ENCODE data around the gene SLC9A9. TPM values are rescaled to one million over a fixed set of nuclear protein-coding genes. Genes with fewer than 3 reads are reported as not detected.

SLC9A9 gene
- total and polyA plus RNA-seq, 9 of the 15 experiments (the other 6 are each of a cell fraction or from before 2014, with no cell fraction given), result 0.03 to 0.13 TPM; not detected in 7

DNA sequence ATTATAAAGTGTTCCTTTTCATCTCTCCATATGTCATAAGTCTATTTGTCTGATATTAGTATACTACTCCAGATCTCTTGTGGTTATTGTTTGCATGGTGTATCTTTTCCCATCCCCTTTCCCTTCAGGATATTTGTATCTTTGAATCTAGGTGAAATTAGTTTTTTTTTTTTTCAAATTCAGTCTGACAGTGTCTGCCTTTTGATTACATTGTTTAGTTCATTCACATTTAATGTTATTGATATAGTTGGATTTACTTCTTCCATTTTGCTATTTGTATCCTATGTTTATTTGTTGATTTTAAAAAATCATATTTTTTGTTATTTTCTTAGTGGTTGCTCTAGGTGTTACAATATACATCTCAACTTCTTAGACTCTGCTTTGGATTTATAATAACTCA, 445.7 kb downstream of the SLC9A9 start:
- H3K9me3 ChIP-seq (replicated peaks; ENCODE audit: control insufficient read depth, insufficient read depth, low read depth, low read length), result no peaks in the 10 kb centered on the region; the same call in 1 of the 2 replicates
- no TSS peak for BruUV-seq (replicated peaks)
- ATAC-seq (no peak), FAIRE-seq (no peak), DNase-seq (ENCODE audit: extremely low read depth in 1 of 4, low spot score in 3 of 4) (no peak)
- in situ Hi-C loops (cut with MboI) (no loop called here), intact Hi-C loops (cut with micrococcal nuclease) (no loop called here)
- no peak overlapping the region for H3K27ac ChIP-seq (ENCODE audit: extremely low read depth, low read depth, low read length)
- no peaks in the 10 kb centered on the region for H3K9me1 ChIP-seq (ENCODE audit: control insufficient read depth, insufficient read depth, low read length)
- no peak overlapping the region for H3K4me2 ChIP-seq (ENCODE audit: insufficient read depth, low read length)
- no peaks in the 10 kb centered on the region for H3K4me1 ChIP-seq (replicated peaks in 1 of 2; ENCODE audit: control insufficient read depth in 2 of 2, insufficient read depth in 2 of 2, low read length in 2 of 2)
- no peak overlapping the region for H2AFZ ChIP-seq (ENCODE audit: low read depth, low read length)
- no peaks in the 10 kb centered on the region for H3K79me2 ChIP-seq (ENCODE audit: control insufficient read depth, insufficient read depth, low read length)
- no peaks in the 10 kb centered on the region for H3K36me3 ChIP-seq (ENCODE audit: control insufficient read depth, insufficient read depth, low read length)
- no peak overlapping the region for H3K9ac ChIP-seq (ENCODE audit: insufficient read depth in 1 of 2, low read depth in 2 of 2, low read length in 2 of 2)
- ChIA-PET CTCF (ENCODE audit: low intra/inter-chr PET ratio) (no interaction called here), POLR2A (no interaction called here)
- no peak overlapping the region for H3K4me3 ChIP-seq
- H3K27me3 ChIP-seq (ENCODE audit: control insufficient read depth in 2 of 2, insufficient read depth in 2 of 2, low read length in 2 of 2), result no peaks in the 10 kb centered on the region
- TF ChIP-seq ZNF77 (CRISPR knock-in tag; IDR thresholded peaks at IDR 0.05) (no peak), ZNF507 (tag; conservative IDR thresholded peaks at IDR 0.05) (peak; percentile 95)
- H4K20me1 ChIP-seq (replicated peaks; ENCODE audit: control insufficient read depth, insufficient read depth, low read length), result no peaks in the 10 kb centered on the region

DNA sequence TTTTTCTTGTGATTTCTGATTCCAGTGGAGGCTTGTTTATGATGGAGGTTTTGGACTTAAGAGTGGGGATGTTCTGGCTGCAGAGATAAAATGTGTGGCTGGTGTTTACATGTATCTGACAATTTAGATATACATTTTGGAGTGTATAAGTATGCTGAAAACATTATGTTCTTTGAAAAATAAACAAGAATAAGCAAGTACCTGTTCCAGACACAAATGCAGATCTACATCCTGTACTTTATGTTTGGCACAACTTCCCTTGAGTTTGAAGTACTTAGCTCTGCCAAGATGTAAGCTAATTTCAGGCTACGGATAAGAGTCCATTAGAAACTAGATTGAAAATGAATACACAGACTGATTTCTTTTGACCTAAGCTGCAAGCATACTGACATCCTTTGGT, 451.5 kb downstream of the SLC9A9 start:
- ChIA-PET CTCF (ENCODE audit: low intra/inter-chr PET ratio) (no interaction called here), POLR2A (interaction anchor here (0.9 kb wide), 1 partner anchor 66 kb away, joined by 3 read pairs; no protein-coding TSS in a partner anchor)
- no peaks in the 10 kb centered on the region for H3K27me3 ChIP-seq (ENCODE audit: control insufficient read depth in 2 of 2, insufficient read depth in 2 of 2, low read length in 2 of 2)
- H3K9me1 ChIP-seq (ENCODE audit: control insufficient read depth, insufficient read depth, low read length), result no peaks in the 10 kb centered on the region
- no peaks in the 10 kb centered on the region; the same call in 1 of the 2 replicates for H3K9me3 ChIP-seq (replicated peaks; ENCODE audit: control insufficient read depth, insufficient read depth, low read depth, low read length)
- no peaks in the 10 kb centered on the region for H4K20me1 ChIP-seq (replicated peaks; ENCODE audit: control insufficient read depth, insufficient read depth, low read length)
- no peaks in the 10 kb centered on the region for H3K79me2 ChIP-seq (ENCODE audit: control insufficient read depth, insufficient read depth, low read length)
- H2AFZ ChIP-seq (ENCODE audit: low read depth, low read length), result no peak overlapping the region
- no peaks in the 10 kb centered on the region for H3K4me1 ChIP-seq (replicated peaks in 1 of 2; ENCODE audit: control insufficient read depth in 2 of 2, insufficient read depth in 2 of 2, low read length in 2 of 2)
- WGBS (ENCODE audit: insufficient coverage, low coverage, missing lambda C conversion rate), result 11% methylated on average over 1 of the region's 1 CpG
- ATAC-seq, result no peak
- no peak for FAIRE-seq
- H3K36me3 ChIP-seq (ENCODE audit: control insufficient read depth, insufficient read depth, low read length), result no peaks in the 10 kb centered on the region
- no TSS peak for BruUV-seq (replicated peaks)
- H3K4me3 ChIP-seq, result no peak overlapping the region
- H3K4me2 ChIP-seq (ENCODE audit: insufficient read depth, low read length), result no peak overlapping the region
- in situ Hi-C loops (cut with MboI), result no loop called here
- intact Hi-C loops (cut with micrococcal nuclease), result no loop called here
- H3K9ac ChIP-seq (ENCODE audit: insufficient read depth in 1 of 2, low read depth in 2 of 2, low read length in 2 of 2), result no peak overlapping the region
- DNase-seq (ENCODE audit: extremely low read depth in 1 of 4, low spot score in 3 of 4), result no peak
- no peak overlapping the region for H3K27ac ChIP-seq (ENCODE audit: extremely low read depth, low read depth, low read length)
- no peak for TF ChIP-seq MTA1 (IDR thresholded peaks at IDR 0.05; ENCODE audit: borderline replicate concordance)
- no peak for TF ChIP-seq CREB1 (IDR thresholded peaks at IDR 0.05)
- no peak for TF ChIP-seq CREB1 (CRISPR knock-in tag; IDR thresholded peaks at IDR 0.05)
- TF ChIP-seq ILF3 (IDR thresholded peaks at IDR 0.05; ENCODE audit: borderline replicate concordance), result no peak
- no peak for TF ChIP-seq KAT8 (IDR thresholded peaks at IDR 0.05; ENCODE audit: low read depth)
- TF ChIP-seq CTCFL (IDR thresholded peaks at IDR 0.05; ENCODE audit: borderline replicate concordance, insufficient read depth, low read depth, low read length, poor library complexity, severe bottlenecking), result no peak
- TF ChIP-seq ZNF583 (CRISPR knock-in tag; IDR thresholded peaks at IDR 0.05), result no peak
- TF ChIP-seq MAZ (CRISPR knock-in tag; conservative IDR thresholded peaks at IDR 0.05 in 1 of 2, IDR thresholded peaks at IDR 0.05 in 1 of 2), result no peak
- TF ChIP-seq NR4A1 (CRISPR knock-in tag; IDR thresholded peaks at IDR 0.05), result no peak
- no peak for TF ChIP-seq NR4A1 (tag; IDR thresholded peaks at IDR 0.05)
- TF ChIP-seq MCM5 (IDR thresholded peaks at IDR 0.05; ENCODE audit: low read depth), result no peak
- TF ChIP-seq E2F5 (CRISPR knock-in tag; IDR thresholded peaks at IDR 0.05), result no peak
